Bronchial epithelial cell (primary cell): ENCODE measurements around the gene DTNBP1. TPM values are rescaled to one million over a fixed set of nuclear protein-coding genes. Genes with fewer than 3 reads are reported as not detected.

Experiments used
- DNase-seq: peaks from one replicate; pipeline ENCODE4 v3.0.0-alpha.2; 2010; ENCODE audit warnings: low read depth
- FAIRE-seq: peaks from 2 replicates; lab custom pipeline; 2011; peaks lifted over from hg19 to GRCh38; lab: Jason Lieb, UNC
- H3K27me3 ChIP-seq: 2 replicates; pipeline ENCODE4 v1.5.1; 2011; ENCODE audit warnings: low read length; ENCODE audit not compliant: control insufficient read depth, insufficient read depth
- H3K36me3 ChIP-seq: 2 replicates; pipeline ENCODE4 v1.5.1; 2011; ENCODE audit warnings: low read length; ENCODE audit not compliant: control insufficient read depth, insufficient read depth
- H3K4me3 ChIP-seq: 2 replicates; pipeline ENCODE4 v1.5.1; 2011; ENCODE audit warnings: mild to moderate bottlenecking, low read depth, low read length, control low read depth
- total RNA-seq: library from RNA; depleted of rRNA; stranded (reverse); fragments of >200 nt; gene quantifications from 2 replicates; pipeline ENCODE4 v1.2.1, GENCODE V29; 2014
- TF ChIP-seq, protein P1 (sequence below): IDR thresholded peaks from 2 replicates; pipeline ENCODE4 v1.5.1; 2011; ENCODE audit warnings: mild to moderate bottlenecking, moderate library complexity, low read length, control low read depth, inconsistent platforms; ENCODE audit not compliant: insufficient read depth, severe bottlenecking

The DTNBP1 gene
- total RNA-seq, 1 donor from 2014 or later: 6.3 TPM

DNA sequence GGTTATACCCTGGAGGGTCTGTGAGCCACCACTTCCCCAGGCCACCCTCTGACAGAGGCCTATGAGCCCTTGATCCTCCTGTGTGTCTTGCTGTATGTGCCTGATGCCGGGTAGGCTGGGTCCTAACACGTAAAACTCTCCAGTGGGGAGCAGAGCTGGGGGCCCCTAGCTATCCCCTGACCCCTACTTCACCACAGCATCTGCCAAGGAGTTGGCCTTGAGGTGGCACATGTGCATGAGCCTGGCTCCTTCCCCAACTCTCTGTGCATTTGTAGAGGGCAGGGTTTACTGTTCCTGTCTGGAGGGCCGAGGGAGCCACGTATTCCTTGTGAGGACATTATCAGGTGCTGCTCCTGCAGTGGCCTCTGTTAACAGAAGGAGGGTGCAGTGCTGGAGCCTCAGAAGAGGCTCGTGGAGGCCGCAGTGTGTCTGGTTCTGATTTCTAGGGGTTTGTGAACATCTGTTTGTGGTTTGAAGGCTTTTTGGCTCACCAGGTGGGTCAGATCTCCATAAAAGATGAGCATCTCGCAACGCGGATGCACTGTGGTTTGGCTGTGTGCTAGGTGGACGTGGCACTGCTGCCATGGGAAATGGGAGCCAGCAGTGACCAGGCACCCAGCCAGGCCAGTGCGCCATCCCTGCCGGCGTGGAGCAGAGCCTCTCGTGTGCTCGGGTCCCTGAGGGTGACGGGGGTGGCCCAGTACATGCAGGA lies 152.1 kb downstream of the DTNBP1 start:
- Histone ChIP-seq H3K4me3 (no peak overlapping the region), H3K27me3 (no peaks in the 10 kb centered on the region), H3K36me3 (peaks cover 60% of the 10 kb centered on the region)
- DNase-seq (no peak), FAIRE-seq (no peak)
- TF ChIP-seq, protein P1, sequence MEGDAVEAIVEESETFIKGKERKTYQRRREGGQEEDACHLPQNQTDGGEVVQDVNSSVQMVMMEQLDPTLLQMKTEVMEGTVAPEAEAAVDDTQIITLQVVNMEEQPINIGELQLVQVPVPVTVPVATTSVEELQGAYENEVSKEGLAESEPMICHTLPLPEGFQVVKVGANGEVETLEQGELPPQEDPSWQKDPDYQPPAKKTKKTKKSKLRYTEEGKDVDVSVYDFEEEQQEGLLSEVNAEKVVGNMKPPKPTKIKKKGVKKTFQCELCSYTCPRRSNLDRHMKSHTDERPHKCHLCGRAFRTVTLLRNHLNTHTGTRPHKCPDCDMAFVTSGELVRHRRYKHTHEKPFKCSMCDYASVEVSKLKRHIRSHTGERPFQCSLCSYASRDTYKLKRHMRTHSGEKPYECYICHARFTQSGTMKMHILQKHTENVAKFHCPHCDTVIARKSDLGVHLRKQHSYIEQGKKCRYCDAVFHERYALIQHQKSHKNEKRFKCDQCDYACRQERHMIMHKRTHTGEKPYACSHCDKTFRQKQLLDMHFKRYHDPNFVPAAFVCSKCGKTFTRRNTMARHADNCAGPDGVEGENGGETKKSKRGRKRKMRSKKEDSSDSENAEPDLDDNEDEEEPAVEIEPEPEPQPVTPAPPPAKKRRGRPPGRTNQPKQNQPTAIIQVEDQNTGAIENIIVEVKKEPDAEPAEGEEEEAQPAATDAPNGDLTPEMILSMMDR: no peak

DNA sequence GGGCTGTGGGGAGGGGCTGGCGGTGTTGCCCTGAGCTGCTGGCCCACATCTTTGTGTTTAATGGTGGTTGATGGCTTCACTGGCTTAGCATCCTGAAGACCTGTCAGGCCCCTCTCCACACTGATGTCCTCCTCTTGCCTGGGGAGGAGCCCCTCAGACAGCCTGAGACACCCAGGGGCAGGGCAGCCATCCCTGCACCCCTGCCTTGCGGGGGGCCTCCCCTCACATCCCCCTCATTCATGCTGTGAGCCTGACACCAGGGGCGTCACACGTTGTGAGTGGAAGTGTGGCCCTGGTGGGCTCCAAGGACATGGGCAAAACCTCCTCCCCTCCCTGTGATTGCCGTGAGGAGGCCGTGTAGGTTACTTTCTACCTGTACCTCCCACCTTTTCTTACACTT lies 152.7 kb downstream of the DTNBP1 start:
- TF ChIP-seq, protein P1: no peak
- Histone ChIP-seq H3K36me3 (peaks cover 57% of the 10 kb centered on the region), H3K4me3 (no peak overlapping the region), H3K27me3 (no peaks in the 10 kb centered on the region)
- no peak for DNase-seq
- no peak for FAIRE-seq

DNA sequence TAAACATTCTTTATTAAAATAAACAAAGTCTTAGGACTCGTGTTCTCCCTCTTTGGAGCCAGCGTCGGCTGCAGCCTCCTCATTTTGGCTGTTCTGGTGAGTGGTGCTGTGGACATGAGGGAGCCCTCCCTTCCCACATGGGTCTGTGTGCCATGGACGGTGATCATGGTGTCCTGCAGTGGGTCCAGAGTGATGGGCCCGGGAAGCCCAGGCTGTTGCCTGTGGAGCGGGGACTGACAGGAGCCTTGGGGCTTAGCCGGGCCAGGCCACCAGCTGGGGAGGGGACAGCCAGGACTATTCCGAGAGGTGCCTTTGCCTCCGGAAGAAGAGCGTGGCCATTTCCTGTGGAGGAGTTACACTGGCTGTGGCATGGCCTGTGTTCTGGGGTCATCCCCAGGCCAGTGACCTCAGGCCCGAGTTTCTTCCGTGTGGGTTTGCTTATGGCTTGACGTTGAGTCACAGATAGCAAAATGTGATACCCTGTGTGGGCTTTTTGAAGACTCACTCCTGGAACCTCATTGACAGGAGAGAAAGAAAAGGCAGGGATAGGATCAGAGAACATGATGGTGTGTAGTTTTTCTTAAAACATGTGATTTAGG lies 153.4 kb downstream of the DTNBP1 start:
- no peak for DNase-seq
- TF ChIP-seq, protein P1: no peak
- no peaks in the 10 kb centered on the region for H3K27me3 ChIP-seq
- no peak for FAIRE-seq
- H3K36me3 ChIP-seq: peaks cover 52% of the 10 kb centered on the region
- no peak overlapping the region for H3K4me3 ChIP-seq

DNA sequence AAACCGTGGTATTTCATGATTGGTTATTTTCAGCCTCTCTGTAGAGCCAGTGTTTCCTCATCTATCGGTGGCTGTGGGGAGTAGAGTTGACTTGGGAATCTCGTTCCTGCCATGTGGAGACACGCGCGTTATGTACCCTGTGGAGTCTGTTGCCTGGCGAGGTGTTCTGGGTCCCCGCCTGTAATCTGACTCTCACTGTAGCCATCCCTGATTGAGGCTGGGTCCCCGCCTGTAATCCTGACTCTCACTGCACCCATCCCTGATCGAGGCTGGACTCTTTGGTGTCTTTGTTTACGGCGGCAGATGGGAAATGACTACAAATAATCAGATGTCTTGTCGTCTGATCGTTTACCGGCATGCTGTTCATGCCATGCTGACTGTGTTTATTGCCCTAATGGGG lies 153.9 kb downstream of the DTNBP1 start:
- no peaks in the 10 kb centered on the region for H3K27me3 ChIP-seq
- FAIRE-seq: peak; percentile 43
- peaks cover 48% of the 10 kb centered on the region for H3K36me3 ChIP-seq
- TF ChIP-seq, protein P1: no peak
- DNase-seq: no peak
- H3K4me3 ChIP-seq: no peak overlapping the region

DNA sequence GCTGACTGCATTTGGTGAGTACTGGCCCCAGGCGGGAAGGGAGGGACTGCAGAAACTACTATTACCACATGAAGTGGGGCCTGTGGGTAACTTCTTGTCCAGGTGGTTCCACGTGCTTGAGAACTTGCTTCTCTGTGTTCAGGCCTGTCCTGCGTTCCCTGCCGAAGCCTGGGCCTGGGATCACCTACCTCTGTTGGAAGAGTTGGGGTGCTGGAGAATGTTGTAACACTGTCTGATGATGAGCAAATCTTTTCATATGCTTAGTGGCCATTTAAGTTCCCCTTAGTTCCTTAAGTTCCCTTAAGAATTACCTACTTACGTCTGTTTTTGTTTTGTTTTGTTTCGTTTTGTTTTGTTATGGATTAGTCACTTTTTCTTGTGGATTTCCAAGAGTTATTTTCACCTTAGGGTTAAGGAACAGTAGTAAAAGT lies 154.4 kb downstream of the DTNBP1 start:
- FAIRE-seq (no peak), DNase-seq (no peak)
- Histone ChIP-seq H3K36me3 (peaks cover 43% of the 10 kb centered on the region), H3K4me3 (no peak overlapping the region), H3K27me3 (no peaks in the 10 kb centered on the region)
- TF ChIP-seq, protein P1: no peak
